ENCODE measurements around the gene DUSP18.

The DUSP18 gene

GRCh38 chr22:30675436-30675835 is 7.8 kb upstream of the DUSP18 start:
- TF ChIP-seq, protein P1, sequence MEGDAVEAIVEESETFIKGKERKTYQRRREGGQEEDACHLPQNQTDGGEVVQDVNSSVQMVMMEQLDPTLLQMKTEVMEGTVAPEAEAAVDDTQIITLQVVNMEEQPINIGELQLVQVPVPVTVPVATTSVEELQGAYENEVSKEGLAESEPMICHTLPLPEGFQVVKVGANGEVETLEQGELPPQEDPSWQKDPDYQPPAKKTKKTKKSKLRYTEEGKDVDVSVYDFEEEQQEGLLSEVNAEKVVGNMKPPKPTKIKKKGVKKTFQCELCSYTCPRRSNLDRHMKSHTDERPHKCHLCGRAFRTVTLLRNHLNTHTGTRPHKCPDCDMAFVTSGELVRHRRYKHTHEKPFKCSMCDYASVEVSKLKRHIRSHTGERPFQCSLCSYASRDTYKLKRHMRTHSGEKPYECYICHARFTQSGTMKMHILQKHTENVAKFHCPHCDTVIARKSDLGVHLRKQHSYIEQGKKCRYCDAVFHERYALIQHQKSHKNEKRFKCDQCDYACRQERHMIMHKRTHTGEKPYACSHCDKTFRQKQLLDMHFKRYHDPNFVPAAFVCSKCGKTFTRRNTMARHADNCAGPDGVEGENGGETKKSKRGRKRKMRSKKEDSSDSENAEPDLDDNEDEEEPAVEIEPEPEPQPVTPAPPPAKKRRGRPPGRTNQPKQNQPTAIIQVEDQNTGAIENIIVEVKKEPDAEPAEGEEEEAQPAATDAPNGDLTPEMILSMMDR (IDR thresholded peaks at IDR 0.05; ENCODE audit: insufficient read depth, missing control alignments) = no peak
- no peak for FAIRE-seq
- DNase-seq (ENCODE audit: insufficient read length, low spot score) = no peak

- no peak for FAIRE-seq
These were observed 6.8 kb upstream of the DUSP18 start for GRCh38 chr22:30674482-30674881.

GRCh38 chr22:30673136-30673535 is 5.5 kb upstream of the DUSP18 start:
- FAIRE-seq (no peak), DNase-seq (ENCODE audit: insufficient read length, low spot score) (no peak)
- TF ChIP-seq, protein P1 (IDR thresholded peaks at IDR 0.05; ENCODE audit: insufficient read depth, missing control alignments) = no peak

More at GRCh38 chr22:30674482-30674881, 6.8 kb upstream of the DUSP18 start:
- DNase-seq (ENCODE audit: insufficient read length, low spot score) = no peak
- TF ChIP-seq, protein P1 (IDR thresholded peaks at IDR 0.05; ENCODE audit: insufficient read depth, missing control alignments) = no peak

GRCh38 chr22:30671071-30671470 is 3.4 kb upstream of the DUSP18 start:
- TF ChIP-seq, protein P1 (IDR thresholded peaks at IDR 0.05; ENCODE audit: insufficient read depth, missing control alignments) = no peak
- no peak for DNase-seq (ENCODE audit: insufficient read length, low spot score)
- FAIRE-seq = no peak

DNA sequence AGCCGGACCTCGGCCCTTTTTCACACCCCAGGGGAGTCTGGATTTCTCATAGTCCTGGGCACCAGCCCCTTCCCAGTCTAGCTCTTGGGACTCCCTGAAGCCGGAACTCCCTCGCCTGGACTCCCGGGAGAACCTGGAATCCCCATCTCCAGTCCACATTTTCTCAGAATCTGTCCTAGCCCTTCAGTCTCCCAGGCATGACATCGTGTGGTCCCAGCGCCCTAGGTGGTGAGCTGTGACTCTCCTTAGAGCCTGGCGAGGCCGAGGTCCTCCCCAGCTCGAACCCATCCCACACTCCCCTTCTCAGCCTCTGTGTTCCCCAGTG is 673 bp upstream of the DUSP18 start:
- FAIRE-seq (no peak), DNase-seq (ENCODE audit: insufficient read length, low spot score) (no peak)
- TF ChIP-seq, protein P1 (IDR thresholded peaks at IDR 0.05; ENCODE audit: insufficient read depth, missing control alignments) = no peak

- DNase-seq (ENCODE audit: insufficient read length, low spot score) = no peak
- TF ChIP-seq, protein P1 (IDR thresholded peaks at IDR 0.05; ENCODE audit: insufficient read depth, missing control alignments) = no peak
- no peak for FAIRE-seq
These were observed 575 bp downstream of the DUSP18 start for GRCh38 chr22:30667107-30667493.

GRCh38 chr22:30665786-30666185 is 1.9 kb downstream of the DUSP18 start:
- TF ChIP-seq, protein P1 (IDR thresholded peaks at IDR 0.05; ENCODE audit: insufficient read depth, missing control alignments) = no peak
- no peak for FAIRE-seq
- no peak for DNase-seq (ENCODE audit: insufficient read length, low spot score)

Data from D721Med (cell line).